Bronchial epithelial cell (primary cell): ENCODE measurements around the gene NUP214. TPM values are rescaled to one million over a fixed set of nuclear protein-coding genes. Genes with fewer than 3 reads are reported as not detected.

Experiments
- DNase-seq: peaks from one replicate; pipeline ENCODE4 v3.0.0-alpha.2; 2010; ENCODE audit warnings: low read depth
- FAIRE-seq: peaks from 2 replicates; lab custom pipeline; 2011; peaks lifted over from hg19 to GRCh38; lab: Jason Lieb, UNC
- H3K27me3 ChIP-seq: 2 replicates; pipeline ENCODE4 v1.5.1; 2011; ENCODE audit warnings: low read length; ENCODE audit not compliant: control insufficient read depth, insufficient read depth
- H3K36me3 ChIP-seq: 2 replicates; pipeline ENCODE4 v1.5.1; 2011; ENCODE audit warnings: low read length; ENCODE audit not compliant: control insufficient read depth, insufficient read depth
- H3K4me3 ChIP-seq: 2 replicates; pipeline ENCODE4 v1.5.1; 2011; ENCODE audit warnings: mild to moderate bottlenecking, low read depth, low read length, control low read depth
- CTCF ChIP-seq: IDR thresholded peaks from 2 replicates; pipeline ENCODE4 v1.5.1; 2011; ENCODE audit warnings: mild to moderate bottlenecking, moderate library complexity, low read length, control low read depth, inconsistent platforms; ENCODE audit not compliant: insufficient read depth, severe bottlenecking
- total RNA-seq: library from RNA; depleted of rRNA; stranded (reverse); fragments of >200 nt; gene quantifications from 2 replicates; pipeline ENCODE4 v1.2.1, GENCODE V29; 2014

NUP214 gene
- 8.4 and 12.2 TPM in 2 replicates for total RNA-seq

GRCh38 chr9:131125288-131126058 lies at the start of gene NUP214:
TSS of gene NUP214 (plus strand) at chr9:131125586. CDS start at chr9:131125705, 119 bp downstream.
- DNase-seq (peak; percentile 94), FAIRE-seq (peak; percentile 72)
- no peak for TF ChIP-seq CTCF

GRCh38 chr9:131076347-131077195 lies 48.8 kb upstream of the NUP214 start:
- no peak for DNase-seq
- no peak overlapping the region for H3K4me3 ChIP-seq
- peaks cover 4% of the 10 kb centered on the region for H3K27me3 ChIP-seq
- H3K36me3 ChIP-seq, result no peaks in the 10 kb centered on the region
- no peak for TF ChIP-seq CTCF
- no peak for FAIRE-seq

More at GRCh38 chr9:131125288-131126058, at the start of gene NUP214:
- Histone ChIP-seq H3K36me3 (peaks cover 8% of the 10 kb centered on the region), H3K27me3 (no peaks in the 10 kb centered on the region), H3K4me3 (peak within 1 kb of the TSS; percentile 59)

- no peak for FAIRE-seq
- no peak for TF ChIP-seq CTCF
- H3K27me3 ChIP-seq, result peaks cover 4% of the 10 kb centered on the region
- no peaks in the 10 kb centered on the region for H3K36me3 ChIP-seq
- no peak for DNase-seq
- no peak overlapping the region for H3K4me3 ChIP-seq
Measured at GRCh38 chr9:131078427-131079366, 46.7 kb upstream of the NUP214 start.

- no peak overlapping the region for H3K4me3 ChIP-seq
- DNase-seq (peak; percentile 60), FAIRE-seq (no peak)
- H3K36me3 ChIP-seq, result no peaks in the 10 kb centered on the region
- no peak for TF ChIP-seq CTCF
- peaks cover 4% of the 10 kb centered on the region for H3K27me3 ChIP-seq
Measured at GRCh38 chr9:131080589-131080988, 44.8 kb upstream of the NUP214 start.

GRCh38 chr9:131081868-131082267 lies 43.5 kb upstream of the NUP214 start:
- Histone ChIP-seq H3K4me3 (no peak overlapping the region), H3K27me3 (peaks cover 4% of the 10 kb centered on the region), H3K36me3 (no peaks in the 10 kb centered on the region)
- TF ChIP-seq CTCF, result no peak
- DNase-seq (no peak), FAIRE-seq (no peak)
